Nephron (organoid): ENCODE results near the gene DDR2.

Experiments
- H3K27ac Mint-ChIP-seq, 3 experiments: 2 replicates each; pipeline ENCODE4 v1.8.0; 2020; ENCODE audit warnings: mixed read lengths in 3 of 3, mild to moderate bottlenecking in 2 of 3, moderate library complexity in 1 of 3
- H3K27me3 Mint-ChIP-seq: 2 replicates; pipeline ENCODE4 v1.8.0; 2021; ENCODE audit warnings: low read depth, mild to moderate bottlenecking, moderate library complexity, mixed read lengths
- H3K36me3 Mint-ChIP-seq: 2 replicates; pipeline ENCODE4 v1.8.0; 2020; ENCODE audit warnings: low read depth, mixed read lengths
- H3K4me1 Mint-ChIP-seq: 2 replicates; pipeline ENCODE4 v1.8.0; 2020; ENCODE audit warnings: mixed read lengths
- H3K4me3 Mint-ChIP-seq, 3 experiments: 2 replicates each; pipeline ENCODE4 v1.8.0; 2020; ENCODE audit warnings: mild to moderate bottlenecking in 3 of 3, mixed read lengths in 3 of 3, moderate library complexity in 2 of 3
- H3K9me3 Mint-ChIP-seq: 2 replicates; pipeline ENCODE4 v1.8.0; 2020; ENCODE audit warnings: mixed read lengths
- CTCF ChIP-seq, 3 experiments: fragments of 200-600 bp; sonication (generic); IDR thresholded peaks; one replicate each; pipeline ENCODE4 v1.5.0; 2021; ENCODE audit warnings: antibody characterized with exemption in 3 of 3; ENCODE audit not compliant: unreplicated experiment in 3 of 3

Gene DDR2

GRCh38 chr1:162697140-162697895, 65.1 kb downstream of the DDR2 start:
- peak overlapping the region; percentile 95 to 96 (median 96) for H3K27ac Mint-ChIP-seq
- peaks cover 38% of the 10 kb centered on the region for H3K4me1 Mint-ChIP-seq
- H3K27me3 Mint-ChIP-seq: no peaks in the 10 kb centered on the region
- TF ChIP-seq CTCF (IDR thresholded peaks at IDR 0.05; ENCODE audit: unreplicated experiment in 3 of 3): no peak
- peak overlapping the region in 1 of 3 experiments; percentile 52 for H3K4me3 Mint-ChIP-seq
- no peaks in the 10 kb centered on the region for H3K9me3 Mint-ChIP-seq
- H3K36me3 Mint-ChIP-seq: no peaks in the 10 kb centered on the region

GRCh38 chr1:162699366-162699765, 67.1 kb downstream of the DDR2 start:
- H3K27me3 Mint-ChIP-seq: no peaks in the 10 kb centered on the region
- H3K9me3 Mint-ChIP-seq: no peaks in the 10 kb centered on the region
- no peak overlapping the region for H3K4me3 Mint-ChIP-seq
- no peak for TF ChIP-seq CTCF (IDR thresholded peaks at IDR 0.05; ENCODE audit: unreplicated experiment in 3 of 3)
- H3K36me3 Mint-ChIP-seq: no peaks in the 10 kb centered on the region
- peaks cover 32% of the 10 kb centered on the region for H3K4me1 Mint-ChIP-seq
- no peak overlapping the region for H3K27ac Mint-ChIP-seq

GRCh38 chr1:162700131-162700530, 67.9 kb downstream of the DDR2 start:
- Mint-ChIP-seq H3K27me3 (no peaks in the 10 kb centered on the region), H3K36me3 (no peaks in the 10 kb centered on the region)
- TF ChIP-seq CTCF (IDR thresholded peaks at IDR 0.05; ENCODE audit: unreplicated experiment in 3 of 3): no peak

GRCh38 chr1:162701286-162701685, 69.0 kb downstream of the DDR2 start:
- no peak overlapping the region for H3K27ac Mint-ChIP-seq
- no peaks in the 10 kb centered on the region for H3K9me3 Mint-ChIP-seq
- peaks cover 9% of the 10 kb centered on the region for H3K36me3 Mint-ChIP-seq
- H3K27me3 Mint-ChIP-seq: peaks cover 2% of the 10 kb centered on the region
- peaks cover 25% of the 10 kb centered on the region for H3K4me1 Mint-ChIP-seq
- no peak overlapping the region for H3K4me3 Mint-ChIP-seq
- TF ChIP-seq CTCF (IDR thresholded peaks at IDR 0.05; ENCODE audit: unreplicated experiment in 3 of 3): no peak

More at GRCh38 chr1:162700131-162700530, 67.9 kb downstream of the DDR2 start:
- no peaks in the 10 kb centered on the region for H3K9me3 Mint-ChIP-seq
- H3K4me1 Mint-ChIP-seq: peaks cover 32% of the 10 kb centered on the region
- H3K4me3 Mint-ChIP-seq: no peak overlapping the region
- H3K27ac Mint-ChIP-seq: no peak overlapping the region

- H3K27ac Mint-ChIP-seq: no peak overlapping the region
- peaks cover 9% of the 10 kb centered on the region for H3K36me3 Mint-ChIP-seq
- TF ChIP-seq CTCF (IDR thresholded peaks at IDR 0.05; ENCODE audit: unreplicated experiment in 3 of 3): no peak
- H3K4me3 Mint-ChIP-seq: no peak overlapping the region
- peaks cover 4% of the 10 kb centered on the region for H3K27me3 Mint-ChIP-seq
- peaks cover 16% of the 10 kb centered on the region for H3K4me1 Mint-ChIP-seq
- no peaks in the 10 kb centered on the region for H3K9me3 Mint-ChIP-seq
Measured at GRCh38 chr1:162702628-162703027, 70.4 kb downstream of the DDR2 start.

GRCh38 chr1:162703708-162704107, 71.4 kb downstream of the DDR2 start:
- Mint-ChIP-seq H3K4me3 (no peak overlapping the region), H3K9me3 (no peaks in the 10 kb centered on the region), H3K27ac (no peak overlapping the region), H3K27me3 (peaks cover 4% of the 10 kb centered on the region), H3K36me3 (peaks cover 9% of the 10 kb centered on the region), H3K4me1 (peaks cover 6% of the 10 kb centered on the region)
- TF ChIP-seq CTCF (IDR thresholded peaks at IDR 0.05; ENCODE audit: unreplicated experiment in 3 of 3): no peak
